GM21381 (cell line): Measurements from ENCODE around the gene FNIP2.
"Not testable (repeated sequence)": the region's sequence is repeated elsewhere in the genome, so short reads cannot be mapped to it uniquely, and the experiment has no call there.

ENCODE experiments used
- ATAC-seq: cut with Tn5 transposase; IDR thresholded peaks from one replicate; pipeline ENCODE4 v1.9.1; 2021; ENCODE audit warnings: mild to moderate bottlenecking, moderate library complexity; ENCODE audit not compliant: unreplicated experiment

FNIP2 gene

DNA sequence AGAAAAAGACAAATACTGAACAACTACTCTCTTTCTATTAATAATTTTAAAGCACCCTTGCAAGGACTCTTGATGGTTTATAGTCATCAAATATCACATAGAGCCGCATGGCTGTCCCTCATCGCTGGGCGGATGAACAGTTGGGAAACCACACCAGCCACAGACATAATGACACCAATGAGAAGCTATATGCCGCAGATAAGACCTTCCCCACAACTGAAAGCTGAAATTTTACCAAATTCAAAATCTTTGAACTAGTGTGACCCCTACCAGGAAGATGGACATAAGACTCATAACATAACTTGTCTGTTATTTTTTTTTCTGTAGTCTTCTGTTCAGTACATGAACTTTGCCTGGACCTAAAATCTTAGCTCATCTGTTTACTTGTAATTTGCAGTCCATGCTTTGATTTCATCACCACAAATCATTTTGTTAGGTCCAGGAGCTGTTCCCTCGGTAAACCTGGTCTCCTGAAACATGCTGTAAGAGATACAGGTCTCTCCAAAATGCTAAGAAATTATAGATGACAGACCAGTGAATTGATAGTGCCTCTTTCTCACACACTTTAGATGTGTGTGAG lies 176.8 kb downstream of the FNIP2 start:
- no peak for ATAC-seq

DNA sequence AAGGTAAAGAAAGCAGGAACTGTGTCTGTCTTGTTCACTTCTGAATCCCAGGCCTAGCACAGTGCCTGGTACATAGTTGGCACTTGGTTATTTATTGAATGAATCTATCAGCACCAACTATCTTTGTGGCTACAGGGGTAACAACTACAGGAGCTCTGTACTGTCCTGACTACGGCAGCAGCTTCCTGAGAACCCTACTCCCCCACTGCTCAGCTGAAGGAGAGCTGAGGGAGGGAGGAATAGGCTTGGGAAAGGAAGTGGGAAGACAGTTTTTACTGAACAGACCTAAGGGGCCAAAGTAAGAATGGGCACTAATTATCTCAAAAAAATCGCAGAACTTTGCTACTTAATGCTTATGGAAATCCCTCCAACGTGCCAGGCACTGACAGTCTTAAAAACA lies 178.0 kb downstream of the FNIP2 start:
- ATAC-seq, result no peak

DNA sequence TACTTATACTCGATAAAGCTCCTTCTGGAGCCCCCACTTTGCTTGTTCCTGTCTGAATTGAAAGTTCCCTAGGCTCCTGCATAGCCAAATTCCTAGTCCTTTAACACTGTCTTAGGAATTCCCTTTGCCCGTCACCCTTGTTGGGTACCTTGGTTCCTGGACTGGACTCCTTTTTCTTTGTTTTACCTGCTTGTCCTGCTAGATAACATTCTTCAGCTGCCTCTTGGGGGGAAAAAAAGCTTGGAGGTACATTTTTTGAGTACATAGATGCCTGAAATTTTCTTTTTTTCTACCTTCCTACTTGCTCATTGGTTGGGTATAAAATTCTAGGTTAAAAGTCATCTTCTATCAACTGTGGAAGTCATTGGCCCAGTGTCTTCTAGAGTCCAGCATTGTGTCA lies 179.2 kb downstream of the FNIP2 start:
- no peak for ATAC-seq

DNA sequence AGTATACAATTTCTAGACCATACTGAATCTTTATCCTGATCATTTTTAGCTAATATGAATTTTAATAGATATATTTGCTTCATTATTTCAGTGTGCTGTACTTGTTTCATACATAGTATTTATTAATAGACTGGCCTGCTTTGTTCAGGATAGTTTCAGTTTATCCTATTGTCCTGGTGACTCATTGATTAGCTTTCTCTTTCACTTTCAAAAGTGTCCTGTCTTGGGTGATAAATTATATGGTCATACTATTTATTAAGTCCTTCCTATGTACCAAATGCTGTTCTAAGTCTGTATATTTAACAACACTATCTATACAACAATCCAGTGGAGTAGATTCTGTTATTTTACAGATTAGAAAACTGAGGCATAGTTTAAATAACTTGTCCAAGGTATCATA lies 180.3 kb downstream of the FNIP2 start:
- ATAC-seq, result peak; percentile 70

DNA sequence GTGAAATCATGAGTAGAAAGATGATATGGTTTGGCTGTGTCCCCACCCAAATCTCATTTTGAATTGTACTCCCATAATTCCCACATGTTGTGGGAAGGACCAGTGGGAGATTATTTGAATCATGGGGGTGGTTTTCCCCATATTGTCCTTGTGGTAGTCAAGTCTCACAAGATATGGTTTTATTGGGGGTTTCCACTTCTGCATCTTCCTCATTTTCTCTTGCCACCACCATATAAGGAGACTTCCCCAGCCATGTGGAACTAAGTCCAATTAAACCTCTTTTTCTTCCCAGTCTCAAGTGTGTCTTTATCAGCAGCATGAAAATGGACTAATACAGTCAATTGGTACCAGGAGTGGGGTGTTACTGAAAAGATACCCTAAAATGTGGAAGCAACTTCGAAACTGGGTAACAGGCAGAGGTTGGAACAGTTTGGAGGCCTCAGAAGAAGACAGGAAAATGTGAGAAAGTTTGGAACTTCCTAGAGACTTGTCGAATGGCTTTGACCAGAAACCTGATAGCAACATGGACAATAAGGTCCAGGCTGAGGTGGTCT lies 183.5 kb downstream of the FNIP2 start:
- ATAC-seq, result not testable (repeated sequence)

- ATAC-seq, result not testable (repeated sequence)
Measured at GRCh38 chr4:158956345-158956744, 187.5 kb downstream of the FNIP2 start.

- ATAC-seq, result not testable (repeated sequence)
Measured at GRCh38 chr4:158956918-158957317, 188.1 kb downstream of the FNIP2 start.
